ENCODE measurements around the gene GPR137.

DNA sequence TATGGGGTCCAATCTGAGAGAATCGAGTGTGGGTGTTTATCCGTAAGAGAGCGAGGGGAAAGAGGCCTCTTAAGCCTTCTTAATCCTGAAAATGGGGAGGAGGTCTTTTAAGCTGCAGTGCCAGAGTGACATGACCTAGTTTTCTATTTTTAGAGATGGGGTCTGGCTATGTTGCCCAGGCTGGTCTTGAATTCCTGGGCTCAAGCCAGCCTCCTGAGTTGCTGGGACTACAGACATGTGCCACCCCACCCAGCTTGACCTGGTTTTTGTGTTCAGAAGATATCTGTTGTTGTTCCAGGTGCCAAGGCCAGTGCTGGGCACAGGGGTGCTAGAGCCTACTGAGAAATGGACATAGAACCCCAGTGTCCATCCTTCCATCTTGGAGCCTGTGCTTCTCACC is 2.6 kb upstream of the GPR137 start:
- TF ChIP-seq, protein P1, sequence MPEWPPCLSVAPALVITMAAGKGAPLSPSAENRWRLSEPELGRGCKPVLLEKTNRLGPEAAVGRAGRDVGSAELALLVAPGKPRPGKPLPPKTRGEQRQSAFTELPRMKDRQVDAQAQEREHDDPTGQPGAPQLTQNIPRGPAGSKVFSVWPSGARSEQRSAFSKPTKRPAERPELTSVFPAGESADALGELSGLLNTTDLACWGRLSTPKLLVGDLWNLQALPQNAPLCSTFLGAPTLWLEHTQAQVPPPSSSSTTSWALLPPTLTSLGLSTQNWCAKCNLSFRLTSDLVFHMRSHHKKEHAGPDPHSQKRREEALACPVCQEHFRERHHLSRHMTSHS (tag by site-specific recombination; IDR thresholded peaks at IDR 0.05): no peak
- TF ChIP-seq, protein P2, sequence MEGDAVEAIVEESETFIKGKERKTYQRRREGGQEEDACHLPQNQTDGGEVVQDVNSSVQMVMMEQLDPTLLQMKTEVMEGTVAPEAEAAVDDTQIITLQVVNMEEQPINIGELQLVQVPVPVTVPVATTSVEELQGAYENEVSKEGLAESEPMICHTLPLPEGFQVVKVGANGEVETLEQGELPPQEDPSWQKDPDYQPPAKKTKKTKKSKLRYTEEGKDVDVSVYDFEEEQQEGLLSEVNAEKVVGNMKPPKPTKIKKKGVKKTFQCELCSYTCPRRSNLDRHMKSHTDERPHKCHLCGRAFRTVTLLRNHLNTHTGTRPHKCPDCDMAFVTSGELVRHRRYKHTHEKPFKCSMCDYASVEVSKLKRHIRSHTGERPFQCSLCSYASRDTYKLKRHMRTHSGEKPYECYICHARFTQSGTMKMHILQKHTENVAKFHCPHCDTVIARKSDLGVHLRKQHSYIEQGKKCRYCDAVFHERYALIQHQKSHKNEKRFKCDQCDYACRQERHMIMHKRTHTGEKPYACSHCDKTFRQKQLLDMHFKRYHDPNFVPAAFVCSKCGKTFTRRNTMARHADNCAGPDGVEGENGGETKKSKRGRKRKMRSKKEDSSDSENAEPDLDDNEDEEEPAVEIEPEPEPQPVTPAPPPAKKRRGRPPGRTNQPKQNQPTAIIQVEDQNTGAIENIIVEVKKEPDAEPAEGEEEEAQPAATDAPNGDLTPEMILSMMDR (tag by site-specific recombination; IDR thresholded peaks at IDR 0.05): no peak
- TF ChIP-seq KLF7 (tag by site-specific recombination; IDR thresholded peaks at IDR 0.05; ENCODE audit: borderline replicate concordance) (no peak), ZNF274 (IDR thresholded peaks at IDR 0.05; ENCODE audit: low read length) (no peak), ZNF274 (tag by site-specific recombination; IDR thresholded peaks at IDR 0.05; ENCODE audit: borderline replicate concordance) (no peak), ZNF214 (tag by site-specific recombination; IDR thresholded peaks at IDR 0.05; ENCODE audit: borderline replicate concordance) (no peak), ZNF843 (tag by site-specific recombination; IDR thresholded peaks at IDR 0.05) (no peak), ZNF23 (tag by site-specific recombination; IDR thresholded peaks at IDR 0.05; ENCODE audit: borderline replicate concordance) (no peak), ZNF555 (tag by site-specific recombination; conservative IDR thresholded peaks at IDR 0.05) (no peak)
- TF ChIP-seq, protein P3, sequence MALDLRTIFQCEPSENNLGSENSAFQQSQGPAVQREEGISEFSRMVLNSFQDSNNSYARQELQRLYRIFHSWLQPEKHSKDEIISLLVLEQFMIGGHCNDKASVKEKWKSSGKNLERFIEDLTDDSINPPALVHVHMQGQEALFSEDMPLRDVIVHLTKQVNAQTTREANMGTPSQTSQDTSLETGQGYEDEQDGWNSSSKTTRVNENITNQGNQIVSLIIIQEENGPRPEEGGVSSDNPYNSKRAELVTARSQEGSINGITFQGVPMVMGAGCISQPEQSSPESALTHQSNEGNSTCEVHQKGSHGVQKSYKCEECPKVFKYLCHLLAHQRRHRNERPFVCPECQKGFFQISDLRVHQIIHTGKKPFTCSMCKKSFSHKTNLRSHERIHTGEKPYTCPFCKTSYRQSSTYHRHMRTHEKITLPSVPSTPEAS (tag by site-specific recombination; IDR thresholded peaks at IDR 0.05): no peak
- TF ChIP-seq, protein P4, sequence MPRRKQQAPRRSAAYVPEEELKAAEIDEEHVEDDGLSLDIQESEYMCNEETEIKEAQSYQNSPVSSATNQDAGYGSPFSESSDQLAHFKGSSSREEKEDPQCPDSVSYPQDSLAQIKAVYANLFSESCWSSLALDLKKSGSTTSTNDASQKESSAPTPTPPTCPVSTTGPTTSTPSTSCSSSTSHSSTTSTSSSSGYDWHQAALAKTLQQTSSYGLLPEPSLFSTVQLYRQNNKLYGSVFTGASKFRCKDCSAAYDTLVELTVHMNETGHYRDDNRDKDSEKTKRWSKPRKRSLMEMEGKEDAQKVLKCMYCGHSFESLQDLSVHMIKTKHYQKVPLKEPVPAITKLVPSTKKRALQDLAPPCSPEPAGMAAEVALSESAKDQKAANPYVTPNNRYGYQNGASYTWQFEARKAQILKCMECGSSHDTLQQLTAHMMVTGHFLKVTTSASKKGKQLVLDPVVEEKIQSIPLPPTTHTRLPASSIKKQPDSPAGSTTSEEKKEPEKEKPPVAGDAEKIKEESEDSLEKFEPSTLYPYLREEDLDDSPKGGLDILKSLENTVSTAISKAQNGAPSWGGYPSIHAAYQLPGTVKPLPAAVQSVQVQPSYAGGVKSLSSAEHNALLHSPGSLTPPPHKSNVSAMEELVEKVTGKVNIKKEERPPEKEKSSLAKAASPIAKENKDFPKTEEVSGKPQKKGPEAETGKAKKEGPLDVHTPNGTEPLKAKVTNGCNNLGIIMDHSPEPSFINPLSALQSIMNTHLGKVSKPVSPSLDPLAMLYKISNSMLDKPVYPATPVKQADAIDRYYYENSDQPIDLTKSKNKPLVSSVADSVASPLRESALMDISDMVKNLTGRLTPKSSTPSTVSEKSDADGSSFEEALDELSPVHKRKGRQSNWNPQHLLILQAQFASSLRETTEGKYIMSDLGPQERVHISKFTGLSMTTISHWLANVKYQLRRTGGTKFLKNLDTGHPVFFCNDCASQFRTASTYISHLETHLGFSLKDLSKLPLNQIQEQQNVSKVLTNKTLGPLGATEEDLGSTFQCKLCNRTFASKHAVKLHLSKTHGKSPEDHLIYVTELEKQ (tag by site-specific recombination; IDR thresholded peaks at IDR 0.05; ENCODE audit: borderline replicate concordance): no peak
- TF ChIP-seq, protein P5, sequence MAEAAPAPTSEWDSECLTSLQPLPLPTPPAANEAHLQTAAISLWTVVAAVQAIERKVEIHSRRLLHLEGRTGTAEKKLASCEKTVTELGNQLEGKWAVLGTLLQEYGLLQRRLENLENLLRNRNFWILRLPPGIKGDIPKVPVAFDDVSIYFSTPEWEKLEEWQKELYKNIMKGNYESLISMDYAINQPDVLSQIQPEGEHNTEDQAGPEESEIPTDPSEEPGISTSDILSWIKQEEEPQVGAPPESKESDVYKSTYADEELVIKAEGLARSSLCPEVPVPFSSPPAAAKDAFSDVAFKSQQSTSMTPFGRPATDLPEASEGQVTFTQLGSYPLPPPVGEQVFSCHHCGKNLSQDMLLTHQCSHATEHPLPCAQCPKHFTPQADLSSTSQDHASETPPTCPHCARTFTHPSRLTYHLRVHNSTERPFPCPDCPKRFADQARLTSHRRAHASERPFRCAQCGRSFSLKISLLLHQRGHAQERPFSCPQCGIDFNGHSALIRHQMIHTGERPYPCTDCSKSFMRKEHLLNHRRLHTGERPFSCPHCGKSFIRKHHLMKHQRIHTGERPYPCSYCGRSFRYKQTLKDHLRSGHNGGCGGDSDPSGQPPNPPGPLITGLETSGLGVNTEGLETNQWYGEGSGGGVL (tag by site-specific recombination; IDR thresholded peaks at IDR 0.05): no peak
